ENCODE data around the gene CDT1. TPM values are rescaled to one million over a fixed set of nuclear protein-coding genes. Genes with fewer than 3 reads are reported as not detected.

Gene CDT1
- total RNA-seq, 1 experiment from 2014 or later: 74.1 TPM

DNA sequence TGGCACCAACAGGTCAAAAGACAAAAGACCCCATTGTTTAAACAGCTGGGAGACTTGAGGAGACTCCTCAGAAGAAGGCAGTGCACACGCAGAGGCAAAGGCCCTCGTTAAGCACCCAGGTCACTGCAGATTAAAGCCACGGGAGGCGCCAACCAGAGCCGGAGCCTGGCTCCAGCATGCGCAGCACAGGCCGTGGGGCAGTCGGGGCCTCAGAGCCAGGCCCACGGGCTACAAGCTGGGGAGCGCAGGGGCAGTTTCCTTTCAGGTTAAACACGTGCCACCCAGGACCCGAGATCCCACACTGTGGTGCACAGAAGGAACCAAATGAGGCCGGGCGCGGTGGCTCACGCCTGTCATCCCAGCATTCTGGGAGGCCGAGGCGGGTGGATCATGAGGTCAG is 27.8 kb upstream of the CDT1 start:
- H3T11ph ChIP-seq (ENCODE audit: low read length): no peak overlapping the region
- H3K4me3 Mint-ChIP-seq: no peak overlapping the region
- H3K56ac ChIP-seq (ENCODE audit: insufficient read length, low read depth, low read length): no peak overlapping the region
- H3K23ac ChIP-seq (ENCODE audit: insufficient read length, low read depth, low read length): no peak overlapping the region
- H2BK12ac ChIP-seq (ENCODE audit: insufficient read length, low read depth, low read length): no peak overlapping the region
- no peak overlapping the region for H3K27ac ChIP-seq (ENCODE audit: insufficient read length, low read depth, low read length)
- no peaks in the 10 kb centered on the region for H3K27me3 Mint-ChIP-seq (ENCODE audit: low read depth)
- H3K27me3 ChIP-seq (ENCODE audit: insufficient read depth, low read length): no peaks in the 10 kb centered on the region
- H3K4me1 Mint-ChIP-seq: peaks cover 25 to 46% of the 10 kb centered on the region in 2 experiments
- no peak overlapping the region for H2BK15ac ChIP-seq (ENCODE audit: low read depth, low read length)
- no peak overlapping the region for H2BK120ac ChIP-seq (ENCODE audit: low read depth, low read length, poor library complexity, severe bottlenecking)
- H3K9me3 ChIP-seq (ENCODE audit: control insufficient read depth, low read depth, low read length): no peaks in the 10 kb centered on the region
- DNase-seq: no peak
- no peak overlapping the region for H3K14ac ChIP-seq (ENCODE audit: insufficient read depth, low read length)
- no peak overlapping the region for H3K9ac ChIP-seq (ENCODE audit: extremely low read depth, insufficient read length, low read length)
- no peaks in the 10 kb centered on the region for H4K20me1 ChIP-seq (ENCODE audit: control insufficient read depth, insufficient read depth, insufficient read length)
- no peak overlapping the region for H2AFZ ChIP-seq (ENCODE audit: low read length)
- H3K4me2 ChIP-seq (ENCODE audit: insufficient read depth, insufficient read length, low read length): no peak overlapping the region
- no peak overlapping the region; a peak in 1 of 7 replicates for H3K27ac Mint-ChIP-seq
- H2AK5ac ChIP-seq (ENCODE audit: insufficient read length, low read length): no peak overlapping the region
- H3K4me1 ChIP-seq (ENCODE audit: insufficient read depth, low read length): no peaks in the 10 kb centered on the region
- no peaks in the 10 kb centered on the region for H3K9me3 Mint-ChIP-seq
- no peaks in the 10 kb centered on the region for H3K36me3 Mint-ChIP-seq (ENCODE audit: insufficient read depth in 1 of 3, low read depth in 3 of 3)
- TF ChIP-seq, protein P1, sequence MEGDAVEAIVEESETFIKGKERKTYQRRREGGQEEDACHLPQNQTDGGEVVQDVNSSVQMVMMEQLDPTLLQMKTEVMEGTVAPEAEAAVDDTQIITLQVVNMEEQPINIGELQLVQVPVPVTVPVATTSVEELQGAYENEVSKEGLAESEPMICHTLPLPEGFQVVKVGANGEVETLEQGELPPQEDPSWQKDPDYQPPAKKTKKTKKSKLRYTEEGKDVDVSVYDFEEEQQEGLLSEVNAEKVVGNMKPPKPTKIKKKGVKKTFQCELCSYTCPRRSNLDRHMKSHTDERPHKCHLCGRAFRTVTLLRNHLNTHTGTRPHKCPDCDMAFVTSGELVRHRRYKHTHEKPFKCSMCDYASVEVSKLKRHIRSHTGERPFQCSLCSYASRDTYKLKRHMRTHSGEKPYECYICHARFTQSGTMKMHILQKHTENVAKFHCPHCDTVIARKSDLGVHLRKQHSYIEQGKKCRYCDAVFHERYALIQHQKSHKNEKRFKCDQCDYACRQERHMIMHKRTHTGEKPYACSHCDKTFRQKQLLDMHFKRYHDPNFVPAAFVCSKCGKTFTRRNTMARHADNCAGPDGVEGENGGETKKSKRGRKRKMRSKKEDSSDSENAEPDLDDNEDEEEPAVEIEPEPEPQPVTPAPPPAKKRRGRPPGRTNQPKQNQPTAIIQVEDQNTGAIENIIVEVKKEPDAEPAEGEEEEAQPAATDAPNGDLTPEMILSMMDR (conservative IDR thresholded peaks at IDR 0.05): no peak
- no peak overlapping the region for H4K8ac ChIP-seq (replicated peaks; ENCODE audit: insufficient read length, low read depth, low read length)
- no peak overlapping the region for H4K5ac ChIP-seq (ENCODE audit: insufficient read length, low read depth, low read length)
- no CpG with 5 or more reads among the region's 18 CpGs for WGBS (ENCODE audit: extremely low coverage, insufficient read length, low lambda C conversion rate)
- H3K23me2 ChIP-seq (ENCODE audit: insufficient read length, low read depth, low read length, poor library complexity, severe bottlenecking): no peaks in the 10 kb centered on the region
- no peak overlapping the region for H3K18ac ChIP-seq (ENCODE audit: insufficient read length, low read depth, low read length)
- no peak overlapping the region for H3K4ac ChIP-seq (ENCODE audit: low read depth, low read length)
- H2BK5ac ChIP-seq (ENCODE audit: insufficient read length, low read length): no peak overlapping the region
- no peaks in the 10 kb centered on the region for H3K79me1 ChIP-seq (ENCODE audit: insufficient read depth, low read depth, low read length, poor library complexity, severe bottlenecking)
- no peak overlapping the region for H2BK20ac ChIP-seq (ENCODE audit: low read depth, low read length, poor library complexity, severe bottlenecking)
- H3K79me2 ChIP-seq (ENCODE audit: insufficient read depth, low read length): peaks cover 4% of the 10 kb centered on the region; the same call in 1 of the 2 replicates
- no peak overlapping the region for H4K91ac ChIP-seq (ENCODE audit: insufficient read length, low read depth, low read length)

Data from H9 (cell line).